Astrocyte (in vitro differentiated cells and primary cell): Measurements from ENCODE around the gene LIPG. TPM values are rescaled to one million over a fixed set of nuclear protein-coding genes. Genes with fewer than 3 reads are reported as not detected.

ENCODE experiments used
- DNase-seq: peaks from one replicate; pipeline ENCODE4 v3.0.0-alpha.2; 2010; ENCODE audit warnings: low read depth
- FAIRE-seq: peaks from 2 replicates; lab custom pipeline; 2011; peaks lifted over from hg19 to GRCh38; lab: Jason Lieb, UNC
- H2AFZ ChIP-seq: 2 replicates; pipeline ENCODE4 v1.6.0; 2012; ENCODE audit warnings: low read depth, low read length, inconsistent platforms
- H3K27ac ChIP-seq: 2 replicates; pipeline ENCODE4 v1.5.1; 2011; ENCODE audit warnings: low read depth, low read length, inconsistent platforms
- H3K27me3 ChIP-seq: 2 replicates; pipeline ENCODE4 v1.6.0; 2011; ENCODE audit warnings: low read length, inconsistent platforms; ENCODE audit not compliant: insufficient read depth
- H3K36me3 ChIP-seq: 2 replicates; pipeline ENCODE4 v1.5.1; 2011; ENCODE audit warnings: low read length, inconsistent platforms; ENCODE audit not compliant: insufficient read depth
- H3K4me1 ChIP-seq: 2 replicates; pipeline ENCODE4 v1.5.1; 2011; ENCODE audit warnings: low read length, inconsistent platforms; ENCODE audit not compliant: insufficient read depth
- H3K4me2 ChIP-seq: 2 replicates; pipeline ENCODE4 v1.6.0; 2012; ENCODE audit warnings: low read length, inconsistent platforms
- H3K4me3 ChIP-seq: 2 replicates; pipeline ENCODE4 v1.5.1; 2011; ENCODE audit warnings: low read depth, mild to moderate bottlenecking, low read length, inconsistent platforms; ENCODE audit not compliant: insufficient read depth
- H3K79me2 ChIP-seq: 2 replicates; pipeline ENCODE4 v1.6.0; 2012; ENCODE audit warnings: mild to moderate bottlenecking, low read length, inconsistent platforms; ENCODE audit not compliant: insufficient read depth
- H3K9ac ChIP-seq: 2 replicates; pipeline ENCODE4 v1.6.0; 2012; ENCODE audit warnings: mild to moderate bottlenecking, low read length, inconsistent platforms
- H3K9me3 ChIP-seq: 2 replicates; pipeline ENCODE4 v1.5.1; 2012; ENCODE audit warnings: low read depth, mild to moderate bottlenecking, low read length, inconsistent platforms; ENCODE audit not compliant: insufficient read depth
- H4K20me1 ChIP-seq: 2 replicates; pipeline ENCODE4 v1.6.0; 2012; ENCODE audit warnings: low read length, inconsistent platforms; ENCODE audit not compliant: insufficient read depth
- H3K27ac Mint-ChIP-seq: one replicate; pipeline ENCODE4 v1.8.0; 2021; ENCODE audit warnings: mild to moderate bottlenecking, mixed read lengths; ENCODE audit not compliant: unreplicated experiment
- H3K27me3 Mint-ChIP-seq: one replicate; pipeline ENCODE4 v1.8.0; 2021; ENCODE audit warnings: low read depth, mixed read lengths; ENCODE audit not compliant: unreplicated experiment
- H3K36me3 Mint-ChIP-seq: one replicate; pipeline ENCODE4 v1.8.0; 2021; ENCODE audit warnings: low read depth, mixed read lengths; ENCODE audit not compliant: unreplicated experiment
- H3K4me1 Mint-ChIP-seq: one replicate; pipeline ENCODE4 v1.8.0; 2021; ENCODE audit warnings: low read depth, mixed read lengths; ENCODE audit not compliant: unreplicated experiment
- H3K4me3 Mint-ChIP-seq: one replicate; pipeline ENCODE4 v1.8.0; 2021; ENCODE audit warnings: mild to moderate bottlenecking, moderate library complexity, mixed read lengths; ENCODE audit not compliant: unreplicated experiment
- H3K9me3 Mint-ChIP-seq: one replicate; pipeline ENCODE4 v1.8.0; 2021; ENCODE audit warnings: mild to moderate bottlenecking, mixed read lengths; ENCODE audit not compliant: unreplicated experiment
- CTCF ChIP-seq: IDR thresholded peaks from 2 replicates; pipeline ENCODE4 v1.5.1; 2011; ENCODE audit warnings: low read depth, mild to moderate bottlenecking, inconsistent platforms, low read length, moderate library complexity; ENCODE audit not compliant: insufficient read depth
- EZH2 ChIP-seq: IDR thresholded peaks from 2 replicates; pipeline ENCODE4 v1.6.1; 2012; ENCODE audit warnings: mild to moderate bottlenecking, low read length, inconsistent platforms; ENCODE audit not compliant: insufficient read depth
- total RNA-seq: library from RNA; stranded (reverse); gene quantifications from 2 replicates; pipeline ENCODE4 v1.2.1, GENCODE V29; 2021

The LIPG gene
- total RNA-seq, 1 donor from 2014 or later, result 18.3 TPM

GRCh38 chr18:49560624-49561288 lies 1.1 kb upstream of the LIPG start:
- no peak for DNase-seq
- H3K27ac ChIP-seq, result no peak overlapping the region

GRCh38 chr18:49562481-49563129 lies 748 bp downstream of the LIPG start:
- no peak overlapping the region for H2AFZ ChIP-seq
- peak overlapping the region; percentile 36 for H3K9ac ChIP-seq
- peaks cover 5% of the 10 kb centered on the region for H4K20me1 ChIP-seq
- H3K27me3 ChIP-seq, result peaks cover 16% of the 10 kb centered on the region
- H3K4me1 ChIP-seq, result peaks cover 37% of the 10 kb centered on the region
- DNase-seq (no peak), FAIRE-seq (no peak)
- H3K4me3 Mint-ChIP-seq, result peak overlapping the region; percentile 85
- H3K36me3 Mint-ChIP-seq, result peaks cover 3% of the 10 kb centered on the region
- no peaks in the 10 kb centered on the region for H3K79me2 ChIP-seq
- TF ChIP-seq CTCF, result no peak
- no peak for TF ChIP-seq EZH2
- H3K9me3 Mint-ChIP-seq, result no peaks in the 10 kb centered on the region
- peaks cover 43% of the 10 kb centered on the region for H3K27me3 Mint-ChIP-seq
- H3K27ac ChIP-seq, result no peak overlapping the region
- H3K4me3 ChIP-seq, result peak overlapping the region; percentile 60
- peaks cover 28% of the 10 kb centered on the region for H3K4me1 Mint-ChIP-seq
- H3K9me3 ChIP-seq, result no peaks in the 10 kb centered on the region
- H3K4me2 ChIP-seq, result peak overlapping the region; percentile 94
- peak overlapping the region; percentile 69 for H3K27ac Mint-ChIP-seq
- no peaks in the 10 kb centered on the region for H3K36me3 ChIP-seq

More at GRCh38 chr18:49560624-49561288, 1.1 kb upstream of the LIPG start:
- H3K4me1 Mint-ChIP-seq, result peaks cover 21% of the 10 kb centered on the region
- H3K27ac Mint-ChIP-seq, result no peak overlapping the region
- peak overlapping the region; percentile 85 for H3K4me3 Mint-ChIP-seq
- peaks cover 16% of the 10 kb centered on the region for H3K27me3 ChIP-seq
- TF ChIP-seq CTCF, result no peak
- TF ChIP-seq EZH2, result peak; percentile 69
- peak overlapping the region; percentile 56 for H3K9ac ChIP-seq
- H3K9me3 Mint-ChIP-seq, result no peaks in the 10 kb centered on the region
- peaks cover under 1% of the 10 kb centered on the region for H3K36me3 Mint-ChIP-seq
- H3K79me2 ChIP-seq, result no peaks in the 10 kb centered on the region
- H2AFZ ChIP-seq, result peak overlapping the region; percentile 86
- peaks cover 5% of the 10 kb centered on the region for H4K20me1 ChIP-seq
- no peaks in the 10 kb centered on the region for H3K9me3 ChIP-seq
- H3K4me2 ChIP-seq, result peak overlapping the region; percentile 94
- no peak for FAIRE-seq
- peak overlapping the region; percentile 60 for H3K4me3 ChIP-seq
- peaks cover 35% of the 10 kb centered on the region for H3K27me3 Mint-ChIP-seq
- peaks cover 37% of the 10 kb centered on the region for H3K4me1 ChIP-seq
- H3K36me3 ChIP-seq, result no peaks in the 10 kb centered on the region

GRCh38 chr18:49563130-49563540 lies 1.3 kb downstream of the LIPG start:
- Histone ChIP-seq H3K9ac (no peak overlapping the region), H3K4me1 (peaks cover 37% of the 10 kb centered on the region), H3K9me3 (no peaks in the 10 kb centered on the region), H3K36me3 (no peaks in the 10 kb centered on the region), H3K4me3 (peak overlapping the region; percentile 60), H3K79me2 (no peaks in the 10 kb centered on the region), H3K27ac (no peak overlapping the region), H3K4me2 (peak overlapping the region; percentile 94), H4K20me1 (peaks cover 5% of the 10 kb centered on the region), H2AFZ (no peak overlapping the region), H3K27me3 (peaks cover 16% of the 10 kb centered on the region)
- Mint-ChIP-seq H3K36me3 (peaks cover 3% of the 10 kb centered on the region), H3K27ac (peak overlapping the region; percentile 69), H3K4me1 (peaks cover 28% of the 10 kb centered on the region), H3K4me3 (peak overlapping the region; percentile 85), H3K27me3 (peaks cover 43% of the 10 kb centered on the region), H3K9me3 (no peaks in the 10 kb centered on the region)
- no peak for FAIRE-seq
- no peak for TF ChIP-seq CTCF
- peak; percentile 47 for DNase-seq
